ENCODE data around the gene TMEM120A.

TMEM120A gene

DNA sequence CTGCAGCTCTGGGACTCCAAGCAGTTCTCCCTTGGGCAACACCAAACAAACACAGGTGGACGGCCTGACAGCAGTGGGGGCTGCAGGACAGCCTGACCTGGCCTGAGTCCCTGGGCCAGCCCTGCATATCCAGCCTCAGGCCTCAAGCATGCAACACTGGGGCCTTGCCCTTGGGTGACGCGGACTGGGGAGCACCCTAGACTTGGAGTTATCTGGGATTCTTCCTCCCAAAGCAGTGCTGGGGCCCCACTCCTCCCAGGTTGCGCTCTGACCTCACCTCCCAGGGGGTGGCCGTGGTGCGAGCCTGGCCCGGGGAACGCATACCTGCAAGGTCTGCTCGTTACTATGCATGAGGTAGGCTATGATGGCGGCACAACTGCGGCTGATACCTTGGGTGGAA is 6.2 kb upstream of the TMEM120A start:
- no peak for TF ChIP-seq MYC (IDR thresholded peaks at IDR 0.05; ENCODE audit: low read depth, low read length)
- H3K4me3 ChIP-seq (ENCODE audit: low read depth, low read length), result no peak overlapping the region
- DNase-seq (ENCODE audit: low read depth), result no peak

DNA sequence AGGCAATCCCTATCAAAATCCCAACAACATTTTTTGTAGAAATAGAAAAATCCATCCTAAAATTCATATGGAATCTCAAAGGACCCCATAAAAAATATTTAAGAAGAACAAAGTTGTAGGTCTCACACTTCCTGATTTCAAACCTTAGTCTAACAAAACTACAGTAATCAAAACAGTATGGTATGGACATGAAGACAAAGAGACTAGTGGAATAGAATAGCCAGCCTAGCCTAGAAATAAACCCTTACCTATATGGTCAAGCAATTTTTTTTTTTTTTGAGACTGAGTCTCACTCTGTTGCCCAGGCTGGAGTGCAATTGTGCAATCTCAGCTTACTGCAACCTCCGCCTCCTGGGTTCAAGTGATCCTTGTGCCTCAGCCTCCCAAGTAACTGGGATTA is 3.6 kb upstream of the TMEM120A start:
- H3K4me3 ChIP-seq (ENCODE audit: low read depth, low read length), result no peak overlapping the region
- no peak for DNase-seq (ENCODE audit: low read depth)
- TF ChIP-seq, protein P1, sequence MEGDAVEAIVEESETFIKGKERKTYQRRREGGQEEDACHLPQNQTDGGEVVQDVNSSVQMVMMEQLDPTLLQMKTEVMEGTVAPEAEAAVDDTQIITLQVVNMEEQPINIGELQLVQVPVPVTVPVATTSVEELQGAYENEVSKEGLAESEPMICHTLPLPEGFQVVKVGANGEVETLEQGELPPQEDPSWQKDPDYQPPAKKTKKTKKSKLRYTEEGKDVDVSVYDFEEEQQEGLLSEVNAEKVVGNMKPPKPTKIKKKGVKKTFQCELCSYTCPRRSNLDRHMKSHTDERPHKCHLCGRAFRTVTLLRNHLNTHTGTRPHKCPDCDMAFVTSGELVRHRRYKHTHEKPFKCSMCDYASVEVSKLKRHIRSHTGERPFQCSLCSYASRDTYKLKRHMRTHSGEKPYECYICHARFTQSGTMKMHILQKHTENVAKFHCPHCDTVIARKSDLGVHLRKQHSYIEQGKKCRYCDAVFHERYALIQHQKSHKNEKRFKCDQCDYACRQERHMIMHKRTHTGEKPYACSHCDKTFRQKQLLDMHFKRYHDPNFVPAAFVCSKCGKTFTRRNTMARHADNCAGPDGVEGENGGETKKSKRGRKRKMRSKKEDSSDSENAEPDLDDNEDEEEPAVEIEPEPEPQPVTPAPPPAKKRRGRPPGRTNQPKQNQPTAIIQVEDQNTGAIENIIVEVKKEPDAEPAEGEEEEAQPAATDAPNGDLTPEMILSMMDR (IDR thresholded peaks at IDR 0.05; ENCODE audit: low read depth, low read length), result no peak
- no peak for TF ChIP-seq MAX (IDR thresholded peaks at IDR 0.05; ENCODE audit: low read depth, low read length)
- no peak for TF ChIP-seq POLR2A (IDR thresholded peaks at IDR 0.05; ENCODE audit: extremely low read depth, insufficient read length)
- TF ChIP-seq MYC (IDR thresholded peaks at IDR 0.05; ENCODE audit: low read depth, low read length), result no peak

GRCh38 chr7:75996476-75996875 is 2.1 kb upstream of the TMEM120A start:
- DNase-seq (ENCODE audit: low read depth), result no peak
- no peak overlapping the region for H3K4me3 ChIP-seq (ENCODE audit: low read depth, low read length)
- TF ChIP-seq, protein P1 (IDR thresholded peaks at IDR 0.05; ENCODE audit: low read depth, low read length), result no peak
- no peak for TF ChIP-seq MYC (IDR thresholded peaks at IDR 0.05; ENCODE audit: low read depth, low read length)
- no peak for TF ChIP-seq MAX (IDR thresholded peaks at IDR 0.05; ENCODE audit: low read depth, low read length)
- TF ChIP-seq POLR2A (IDR thresholded peaks at IDR 0.05; ENCODE audit: extremely low read depth, insufficient read length), result no peak

DNA sequence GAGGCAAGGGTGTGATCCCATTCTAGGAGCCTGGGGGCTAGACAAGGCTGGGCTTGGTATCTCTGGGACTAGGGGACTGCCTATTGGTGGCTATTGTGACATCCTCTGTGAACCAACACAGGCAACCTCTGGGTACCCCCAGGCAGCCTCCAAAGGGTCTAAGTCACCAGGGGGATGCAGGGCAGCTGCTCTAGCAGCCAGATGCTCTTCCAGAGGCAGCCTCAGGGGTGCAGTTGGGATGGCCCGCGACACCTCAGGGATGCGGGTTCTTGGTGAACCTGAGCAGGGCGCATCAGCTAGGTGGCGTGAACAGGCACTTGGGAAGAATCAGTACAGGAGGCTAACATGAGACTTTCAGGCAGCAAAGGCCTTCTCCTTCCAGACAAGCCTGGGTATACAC is 1.6 kb upstream of the TMEM120A start:
- no peak for DNase-seq (ENCODE audit: low read depth)
- H3K4me3 ChIP-seq (ENCODE audit: low read depth, low read length), result no peak overlapping the region
- no peak for TF ChIP-seq MAX (IDR thresholded peaks at IDR 0.05; ENCODE audit: low read depth, low read length)
- TF ChIP-seq, protein P1 (IDR thresholded peaks at IDR 0.05; ENCODE audit: low read depth, low read length), result no peak
- no peak for TF ChIP-seq POLR2A (IDR thresholded peaks at IDR 0.05; ENCODE audit: extremely low read depth, insufficient read length)
- no peak for TF ChIP-seq MYC (IDR thresholded peaks at IDR 0.05; ENCODE audit: low read depth, low read length)

DNA sequence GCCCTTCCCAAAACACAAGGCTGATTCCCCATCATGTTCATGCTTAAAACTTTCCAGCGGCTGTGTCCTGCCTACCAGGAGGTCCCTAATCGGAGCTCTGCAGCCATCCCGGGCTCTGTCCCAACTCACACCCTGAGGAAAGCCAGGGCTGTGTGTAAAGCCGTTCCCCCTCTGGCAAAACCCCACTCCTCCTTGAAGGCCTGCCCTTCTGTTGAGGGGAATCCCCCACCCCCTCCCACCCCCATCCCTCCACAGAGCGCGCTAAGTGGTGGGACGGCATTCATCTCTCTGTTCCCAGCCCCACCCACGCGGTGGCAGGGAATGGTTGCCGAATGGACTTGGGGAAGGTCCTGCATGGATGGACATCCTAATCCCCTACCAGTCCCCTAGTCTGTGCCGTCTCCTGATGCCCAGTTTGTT is 667 bp upstream of the TMEM120A start:
- H3K4me3 ChIP-seq (ENCODE audit: low read depth, low read length), result peak overlapping the region; percentile 51
- no peak for DNase-seq (ENCODE audit: low read depth)
- TF ChIP-seq MYC (IDR thresholded peaks at IDR 0.05; ENCODE audit: low read depth, low read length) (no peak), MAX (IDR thresholded peaks at IDR 0.05; ENCODE audit: low read depth, low read length) (no peak), POLR2A (IDR thresholded peaks at IDR 0.05; ENCODE audit: extremely low read depth, insufficient read length) (no peak)
- TF ChIP-seq, protein P1 (IDR thresholded peaks at IDR 0.05; ENCODE audit: low read depth, low read length), result no peak

DNA sequence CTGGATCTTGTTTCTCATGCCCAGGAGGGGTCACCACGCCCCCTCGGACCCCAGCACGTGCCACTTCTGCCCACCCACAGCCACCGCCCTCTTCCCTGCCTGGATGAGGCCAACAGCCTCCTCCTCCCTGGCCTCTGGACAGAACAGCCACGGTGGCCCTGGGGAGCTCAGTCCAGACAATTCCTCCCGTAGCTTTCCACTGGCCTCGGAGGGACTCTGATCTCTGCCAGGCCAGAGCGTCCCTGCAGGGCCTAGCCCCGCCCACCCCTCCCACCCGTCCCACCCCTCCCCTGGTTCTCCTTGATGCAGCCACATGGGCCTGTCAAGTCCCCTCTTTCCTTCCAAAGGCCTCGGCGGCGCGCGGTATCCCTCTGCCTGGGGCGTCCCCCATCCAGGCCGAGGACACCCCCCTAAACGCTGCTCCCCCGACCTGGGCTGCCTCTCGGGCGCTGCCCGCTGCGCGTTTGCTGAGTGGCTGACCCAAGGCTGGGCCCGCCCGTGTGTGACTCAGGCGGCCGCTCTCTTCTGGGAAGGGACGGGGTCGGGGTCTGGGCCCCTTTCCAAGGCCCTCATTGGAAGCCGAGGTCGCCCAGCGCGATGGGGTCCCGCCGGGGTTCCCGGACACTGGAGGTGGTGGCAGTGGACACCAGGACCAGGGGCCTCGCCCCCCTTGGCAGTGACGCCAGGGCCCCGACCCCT is 557 bp downstream of the TMEM120A start:
- TF ChIP-seq MAX (IDR thresholded peaks at IDR 0.05; ENCODE audit: low read depth, low read length) (no peak), POLR2A (IDR thresholded peaks at IDR 0.05; ENCODE audit: extremely low read depth, insufficient read length) (no peak), MYC (IDR thresholded peaks at IDR 0.05; ENCODE audit: low read depth, low read length) (no peak)
- TF ChIP-seq, protein P1 (IDR thresholded peaks at IDR 0.05; ENCODE audit: low read depth, low read length), result no peak
- peak; percentile 64 for DNase-seq (ENCODE audit: low read depth)
- peak overlapping the region; percentile 65 for H3K4me3 ChIP-seq (ENCODE audit: low read depth, low read length)
